Central memory CD8-positive, alpha-beta T cell (primary cell): ENCODE results near the gene IGSF21.

ENCODE experiments used
- ATAC-seq: fragments of 150-1000 bp; cut with Tn5 transposase; replicated peaks from 2 replicates; pipeline ENCODE4 v1.10.0; 2022; ENCODE audit warnings: mild to moderate bottlenecking, moderate FRiP score, moderate number of reproducible peaks; ENCODE audit not compliant: poor library complexity, severe bottlenecking; ENCODE audit errors: extremely low read depth
- DNase-seq, 2 donors: peaks; one replicate each; pipeline ENCODE4 v3.0.0; 2021; ENCODE audit warnings: low spot score in 2 of 2
- H3K27ac Mint-ChIP-seq: one replicate; pipeline ENCODE4 v1.8.0; 2022; ENCODE audit warnings: low read depth, mild to moderate bottlenecking, moderate library complexity, mixed read lengths
- H3K27me3 Mint-ChIP-seq: one replicate; pipeline ENCODE4 v1.8.0; 2022; ENCODE audit warnings: mixed read lengths
- H3K36me3 Mint-ChIP-seq: one replicate; pipeline ENCODE4 v1.8.0; 2022; ENCODE audit warnings: mild to moderate bottlenecking, moderate library complexity, mixed read lengths; ENCODE audit not compliant: insufficient read depth
- H3K4me1 Mint-ChIP-seq: one replicate; pipeline ENCODE4 v1.8.0; 2022; ENCODE audit warnings: mixed read lengths
- H3K4me3 Mint-ChIP-seq: one replicate; pipeline ENCODE4 v1.8.0; 2022; ENCODE audit warnings: mild to moderate bottlenecking, moderate library complexity, mixed read lengths
- H3K9me3 Mint-ChIP-seq: one replicate; pipeline ENCODE4 v1.8.0; 2022; ENCODE audit warnings: mixed read lengths

IGSF21 gene

GRCh38 chr1:18100491-18101063 is 7.0 kb upstream of the IGSF21 start:
- Mint-ChIP-seq H3K9me3 (no peaks in the 10 kb centered on the region), H3K36me3 (no peaks in the 10 kb centered on the region), H3K4me3 (no peak overlapping the region), H3K27me3 (peaks cover 39% of the 10 kb centered on the region), H3K4me1 (no peaks in the 10 kb centered on the region), H3K27ac (no peak overlapping the region)
- no peak for ATAC-seq
- DNase-seq: no peak

GRCh38 chr1:18101508-18101907 is 6.1 kb upstream of the IGSF21 start:
- Mint-ChIP-seq H3K27me3 (peaks cover 46% of the 10 kb centered on the region), H3K4me1 (no peaks in the 10 kb centered on the region), H3K9me3 (no peaks in the 10 kb centered on the region), H3K36me3 (no peaks in the 10 kb centered on the region), H3K4me3 (no peak overlapping the region), H3K27ac (no peak overlapping the region)
- ATAC-seq (no peak), DNase-seq (no peak)

GRCh38 chr1:18103788-18104421 is 3.7 kb upstream of the IGSF21 start:
- Mint-ChIP-seq H3K4me1 (no peaks in the 10 kb centered on the region), H3K27me3 (peaks cover 59% of the 10 kb centered on the region), H3K36me3 (peaks cover 2% of the 10 kb centered on the region), H3K4me3 (no peak overlapping the region), H3K9me3 (no peaks in the 10 kb centered on the region), H3K27ac (no peak overlapping the region)
- DNase-seq (no peak), ATAC-seq (no peak)

- H3K27me3 Mint-ChIP-seq: peaks cover 66% of the 10 kb centered on the region
- ATAC-seq: no peak
Observed at GRCh38 chr1:18104546-18105100, 3.0 kb upstream of the IGSF21 start.

GRCh38 chr1:18105196-18105595 is 2.4 kb upstream of the IGSF21 start:
- DNase-seq: no peak
- Mint-ChIP-seq H3K9me3 (no peaks in the 10 kb centered on the region), H3K27me3 (peaks cover 72% of the 10 kb centered on the region), H3K36me3 (peaks cover 2% of the 10 kb centered on the region), H3K27ac (no peak overlapping the region), H3K4me3 (no peak overlapping the region), H3K4me1 (no peaks in the 10 kb centered on the region)
- no peak for ATAC-seq

More at GRCh38 chr1:18104546-18105100, 3.0 kb upstream of the IGSF21 start:
- peaks cover 2% of the 10 kb centered on the region for H3K36me3 Mint-ChIP-seq
- DNase-seq: no peak
- no peak overlapping the region for H3K27ac Mint-ChIP-seq
- no peaks in the 10 kb centered on the region for H3K9me3 Mint-ChIP-seq
- no peak overlapping the region for H3K4me3 Mint-ChIP-seq
- no peaks in the 10 kb centered on the region for H3K4me1 Mint-ChIP-seq

- Mint-ChIP-seq H3K36me3 (peaks cover 2% of the 10 kb centered on the region), H3K4me3 (no peak overlapping the region), H3K27ac (no peak overlapping the region), H3K9me3 (no peaks in the 10 kb centered on the region), H3K4me1 (no peaks in the 10 kb centered on the region), H3K27me3 (peaks cover 77% of the 10 kb centered on the region)
- DNase-seq (no peak), ATAC-seq (no peak)
Observed at GRCh38 chr1:18108299-18109057, 880 bp downstream of the IGSF21 start.

- Mint-ChIP-seq H3K9me3 (no peaks in the 10 kb centered on the region), H3K4me1 (no peaks in the 10 kb centered on the region), H3K27me3 (peaks cover 78% of the 10 kb centered on the region), H3K36me3 (peaks cover 2% of the 10 kb centered on the region), H3K4me3 (no peak overlapping the region), H3K27ac (no peak overlapping the region)
- ATAC-seq (no peak), DNase-seq (no peak)
Observed at GRCh38 chr1:18109058-18109755, 1.6 kb downstream of the IGSF21 start.

- Mint-ChIP-seq H3K9me3 (no peaks in the 10 kb centered on the region), H3K27ac (no peak overlapping the region), H3K4me1 (no peaks in the 10 kb centered on the region), H3K27me3 (peaks cover 84% of the 10 kb centered on the region), H3K36me3 (peaks cover 2% of the 10 kb centered on the region), H3K4me3 (no peak overlapping the region)
- DNase-seq: no peak
- no peak for ATAC-seq
Observed at GRCh38 chr1:18109756-18110597, 2.4 kb downstream of the IGSF21 start.

- ATAC-seq: no peak
- DNase-seq: no peak
- no peaks in the 10 kb centered on the region for H3K4me1 Mint-ChIP-seq
- no peak overlapping the region for H3K4me3 Mint-ChIP-seq
- peaks cover 2% of the 10 kb centered on the region for H3K36me3 Mint-ChIP-seq
- H3K9me3 Mint-ChIP-seq: no peaks in the 10 kb centered on the region
- H3K27ac Mint-ChIP-seq: no peak overlapping the region
- H3K27me3 Mint-ChIP-seq: peaks cover 90% of the 10 kb centered on the region
Observed at GRCh38 chr1:18110598-18110939, 3.0 kb downstream of the IGSF21 start.

- H3K4me3 Mint-ChIP-seq: no peak overlapping the region
- peaks cover 2% of the 10 kb centered on the region for H3K36me3 Mint-ChIP-seq
- no peak overlapping the region for H3K27ac Mint-ChIP-seq
- ATAC-seq (no peak), DNase-seq (no peak)
- H3K4me1 Mint-ChIP-seq: no peaks in the 10 kb centered on the region
- H3K27me3 Mint-ChIP-seq: peaks cover 92% of the 10 kb centered on the region
- no peaks in the 10 kb centered on the region for H3K9me3 Mint-ChIP-seq
Observed at GRCh38 chr1:18110968-18111367, 3.4 kb downstream of the IGSF21 start.

GRCh38 chr1:18111605-18112297 is 4.2 kb downstream of the IGSF21 start:
- peaks cover 92% of the 10 kb centered on the region for H3K27me3 Mint-ChIP-seq
- no peak overlapping the region for H3K4me3 Mint-ChIP-seq
- ATAC-seq (no peak), DNase-seq (no peak)
- H3K4me1 Mint-ChIP-seq: no peaks in the 10 kb centered on the region
- no peak overlapping the region for H3K27ac Mint-ChIP-seq
- H3K9me3 Mint-ChIP-seq: no peaks in the 10 kb centered on the region
- H3K36me3 Mint-ChIP-seq: peaks cover 2% of the 10 kb centered on the region
